NOMO-1 treated with DMSO at 0.1 percent for 48 hours (cell line): ENCODE measurements around the gene ROR1.

Experiments
- DNase-seq: peaks from one replicate; lab custom pipeline; 2025; ENCODE audit not compliant: unreplicated experiment; lab: John Stamatoyannopoulos, UW

Gene ROR1

GRCh38 chr1:63773815-63774616 lies at the start of gene ROR1:
ROR1 (plus strand) TSS chr1:63774017.
- DNase-seq = peak; percentile 65

DNA sequence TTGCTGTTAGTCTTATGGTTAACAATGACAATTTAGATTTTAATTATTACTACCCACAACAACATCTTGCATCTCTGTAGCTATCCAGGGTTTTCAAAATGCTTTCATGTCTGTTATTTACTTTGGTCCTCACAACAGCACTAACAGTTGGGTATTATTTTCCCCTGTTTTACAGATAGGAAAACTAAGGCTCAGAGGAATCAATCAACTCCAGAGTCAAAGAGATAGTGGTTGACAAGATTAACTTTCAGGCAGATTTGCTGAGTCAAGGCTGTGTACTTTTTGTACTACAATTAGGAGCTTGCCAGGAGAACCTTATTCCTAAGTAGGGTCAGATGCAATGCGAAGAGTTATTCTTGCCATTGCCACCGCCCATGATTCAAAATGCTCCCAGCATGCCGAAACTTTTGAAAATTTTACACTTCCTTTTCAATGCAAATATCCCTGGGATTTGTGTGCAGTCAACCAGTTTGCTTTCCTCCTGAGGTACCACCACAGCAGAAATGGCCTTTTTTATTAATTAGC lies 49.4 kb upstream of the ROR1 start:
- DNase-seq = no peak

GRCh38 chr1:63728611-63729226 lies 45.1 kb upstream of the ROR1 start:
- no peak for DNase-seq

DNA sequence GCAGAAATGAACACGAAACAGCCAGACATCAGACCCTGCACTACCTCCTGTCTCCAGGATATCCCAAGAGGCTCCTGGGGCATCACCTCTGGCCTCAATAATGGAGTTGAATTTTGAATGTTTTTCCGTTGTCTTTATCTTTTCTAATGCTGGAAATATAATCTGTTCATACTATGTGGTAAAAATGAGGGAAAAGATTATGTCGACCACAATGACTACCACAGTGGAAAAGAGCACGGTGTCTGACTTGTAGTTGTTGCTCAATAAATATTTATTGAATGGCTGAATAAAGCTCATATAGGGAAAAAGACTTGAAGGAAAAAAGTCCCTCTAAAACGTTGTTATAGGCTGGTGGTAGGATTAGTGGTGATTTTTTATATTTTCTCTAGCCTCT lies 44.6 kb upstream of the ROR1 start:
- DNase-seq = no peak

DNA sequence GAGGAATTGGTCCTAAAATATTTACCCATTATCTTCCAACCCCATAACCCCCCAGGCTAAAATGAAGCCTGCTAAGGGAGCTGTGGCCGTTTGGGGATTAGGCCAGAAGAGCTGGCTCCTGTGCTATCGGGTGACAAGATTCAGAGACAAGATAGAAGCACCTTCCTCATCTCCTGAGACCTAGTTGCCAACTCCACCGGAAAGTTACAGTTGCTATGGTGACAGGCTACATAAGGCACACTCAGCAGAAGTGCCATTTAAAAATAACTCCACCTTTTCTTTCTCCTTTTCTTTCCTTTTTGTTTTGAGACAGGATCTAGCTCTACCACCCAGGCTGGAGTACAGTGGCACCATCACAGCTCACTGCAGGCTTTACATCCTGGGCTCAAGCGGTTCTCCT lies 43.6 kb upstream of the ROR1 start:
- DNase-seq = no peak

DNA sequence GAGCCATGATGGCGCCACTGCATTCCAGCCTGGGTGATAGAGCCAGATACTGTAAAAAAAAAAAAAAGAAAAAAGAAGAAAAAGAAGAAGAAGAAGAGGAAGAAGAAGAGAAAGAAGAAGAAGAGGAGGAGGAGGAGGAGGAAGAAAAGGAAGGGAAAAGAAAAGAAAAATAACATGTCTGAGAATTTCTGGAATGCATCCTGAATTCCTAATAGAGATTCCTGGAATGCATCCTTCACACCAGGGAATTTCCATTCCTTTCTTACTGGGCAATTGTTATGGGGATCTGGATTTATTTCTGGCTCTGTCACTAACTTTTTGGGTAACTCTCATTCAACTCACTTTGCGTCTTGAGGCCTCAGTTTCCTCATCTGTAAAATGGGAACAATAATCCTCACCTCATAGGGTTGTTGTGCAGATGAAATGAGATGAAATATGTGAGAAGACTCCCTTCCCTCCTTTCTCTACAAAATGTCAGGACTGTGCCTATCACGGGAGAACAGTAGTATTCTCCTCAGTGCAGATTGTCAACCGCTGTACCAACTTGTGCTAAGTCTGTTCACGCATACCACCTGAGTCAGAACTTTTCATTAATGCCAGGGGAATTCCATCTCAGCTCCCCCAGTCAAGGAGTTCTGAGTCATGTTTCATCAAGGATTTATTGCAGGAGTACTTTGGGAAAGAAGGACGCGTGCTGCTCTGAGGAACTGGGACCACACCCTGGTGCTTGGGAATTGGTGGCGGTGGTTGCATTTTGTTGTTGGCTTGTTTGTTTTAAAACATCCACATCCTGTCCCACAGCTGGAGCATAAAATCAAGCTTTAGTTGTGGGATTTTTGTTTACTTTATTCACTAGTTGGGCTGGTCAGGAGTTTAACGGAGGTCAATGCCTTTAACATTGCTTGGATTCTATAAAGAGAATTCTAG lies 42.4 kb upstream of the ROR1 start:
- DNase-seq = no peak

DNA sequence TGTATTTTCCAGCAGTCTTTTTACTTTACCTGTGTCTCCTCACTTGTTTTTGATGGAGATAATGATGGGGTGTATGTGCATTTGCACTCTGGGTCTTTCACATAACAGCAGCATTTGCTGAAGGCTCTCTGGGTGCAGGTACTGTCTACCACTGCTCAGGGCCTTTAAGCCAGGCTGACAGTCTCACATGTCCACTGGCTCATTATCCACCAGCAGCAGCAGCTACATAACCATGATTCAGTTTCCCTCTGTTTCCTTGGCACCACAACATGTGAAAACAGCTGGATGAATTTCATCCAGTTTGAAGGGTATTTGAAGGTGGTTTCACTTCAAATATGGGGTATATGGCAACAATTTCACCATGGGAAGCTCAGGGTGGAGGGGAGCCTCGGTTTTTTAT lies 41.2 kb upstream of the ROR1 start:
- no peak for DNase-seq

- no peak for DNase-seq
These were observed 35.0 kb upstream of the ROR1 start for GRCh38 chr1:63738772-63739171.

GRCh38 chr1:63739452-63739851 lies 34.4 kb upstream of the ROR1 start:
- DNase-seq = no peak

DNA sequence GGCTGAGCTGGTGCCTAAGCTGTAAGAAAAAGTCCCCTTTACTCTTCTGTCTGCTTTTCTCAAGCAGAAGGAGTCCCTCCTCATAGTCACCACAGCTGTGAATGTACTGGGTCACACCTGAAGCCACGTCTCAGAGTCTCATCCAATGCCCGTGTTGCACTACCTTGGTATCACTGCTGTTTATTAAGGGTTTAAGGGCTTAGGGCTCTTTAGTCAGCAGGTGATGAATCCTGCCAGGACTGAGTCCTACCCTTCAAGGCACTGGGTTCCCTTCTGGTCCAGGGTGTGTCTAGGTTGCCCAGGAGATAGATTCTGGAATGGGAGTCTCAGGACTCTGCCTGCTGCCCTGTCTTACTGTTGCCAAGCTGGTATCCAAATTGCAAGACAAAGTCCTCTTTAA lies 33.4 kb upstream of the ROR1 start:
- no peak for DNase-seq

- no peak for DNase-seq
These were observed 31.3 kb upstream of the ROR1 start for GRCh38 chr1:63742526-63742925.

DNA sequence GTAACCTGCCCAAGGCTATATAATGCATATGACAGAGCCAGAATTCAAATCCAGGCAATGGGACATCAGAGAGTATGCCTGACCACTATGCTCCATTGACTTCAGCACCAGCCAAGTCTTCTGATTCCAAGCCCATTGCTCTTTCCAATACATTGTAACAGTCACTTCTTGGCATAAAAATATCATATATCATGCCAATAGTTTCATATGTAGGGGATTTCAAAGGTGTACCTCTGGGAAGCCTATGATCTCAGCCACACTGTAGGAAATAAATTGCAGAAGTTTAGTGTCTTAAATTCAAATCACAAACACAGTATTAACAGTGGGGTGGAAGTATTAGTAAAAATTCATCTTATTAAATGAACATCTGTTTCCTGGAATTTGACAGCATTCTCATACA lies 30.0 kb upstream of the ROR1 start:
- DNase-seq = no peak

GRCh38 chr1:63746129-63746864 lies 27.5 kb upstream of the ROR1 start:
- DNase-seq = no peak

DNA sequence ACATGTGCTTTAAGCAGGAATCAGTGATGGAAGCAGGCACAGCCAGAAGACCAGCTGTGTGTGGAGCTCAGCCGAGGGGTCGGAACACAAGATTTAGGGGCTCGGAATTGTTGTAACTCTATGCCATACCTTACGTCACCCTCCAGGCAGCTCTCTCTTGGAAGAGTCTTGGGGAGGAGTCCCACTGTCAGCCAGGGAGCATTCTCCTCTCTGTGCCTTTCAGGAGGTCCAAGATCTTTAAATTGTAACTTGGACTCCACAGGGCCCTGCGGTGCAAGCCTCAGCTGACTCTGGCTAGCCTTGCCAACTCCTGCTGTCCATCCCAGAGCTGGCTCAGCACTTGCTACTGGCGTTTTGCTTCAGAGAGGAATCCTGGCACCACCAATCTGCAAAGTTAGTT lies 26.4 kb upstream of the ROR1 start:
- DNase-seq = no peak

DNA sequence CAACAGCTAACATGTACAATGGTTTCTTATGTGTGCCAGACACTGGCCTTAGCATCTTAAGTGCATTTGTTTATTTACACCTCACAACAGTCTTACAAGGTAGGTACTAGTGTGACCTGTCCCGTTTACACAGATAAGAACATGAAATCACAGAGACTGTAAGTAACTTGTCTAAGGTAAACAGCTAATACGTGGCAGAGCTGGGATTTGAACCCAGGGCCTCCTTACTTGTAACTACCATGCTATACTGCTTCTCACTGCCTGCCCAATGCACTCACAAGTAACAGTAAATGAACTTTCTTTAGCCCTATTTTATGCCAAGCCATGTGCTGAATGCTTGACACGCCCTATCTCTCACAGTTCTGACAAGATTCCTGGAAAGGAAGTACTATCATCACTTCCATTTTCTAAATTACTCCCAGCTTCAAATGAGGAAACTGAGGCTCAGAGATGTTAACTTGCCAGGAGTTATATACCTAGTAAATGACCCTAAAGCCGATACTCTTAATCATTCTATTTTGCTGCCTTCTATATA lies 25.7 kb upstream of the ROR1 start:
- no peak for DNase-seq

DNA sequence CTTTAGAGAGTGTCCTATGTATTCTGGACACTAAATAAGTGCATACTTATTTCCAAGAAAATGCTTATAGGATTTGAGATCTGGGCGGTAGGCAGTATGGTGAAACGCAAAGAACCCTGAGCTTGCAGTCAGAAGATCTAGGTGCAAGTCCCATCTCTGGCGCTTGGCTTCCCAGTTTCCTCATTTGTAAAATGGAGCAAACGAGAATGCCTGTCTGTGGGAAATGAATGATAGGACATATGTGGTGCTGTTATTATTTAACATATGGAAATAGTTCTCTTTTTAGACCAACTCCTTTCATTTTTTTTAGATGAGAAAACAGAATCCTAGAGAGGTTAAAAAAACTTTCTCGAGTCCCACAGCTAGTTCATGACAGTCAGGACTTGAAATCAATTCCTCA lies 25.2 kb upstream of the ROR1 start:
- no peak for DNase-seq

DNA sequence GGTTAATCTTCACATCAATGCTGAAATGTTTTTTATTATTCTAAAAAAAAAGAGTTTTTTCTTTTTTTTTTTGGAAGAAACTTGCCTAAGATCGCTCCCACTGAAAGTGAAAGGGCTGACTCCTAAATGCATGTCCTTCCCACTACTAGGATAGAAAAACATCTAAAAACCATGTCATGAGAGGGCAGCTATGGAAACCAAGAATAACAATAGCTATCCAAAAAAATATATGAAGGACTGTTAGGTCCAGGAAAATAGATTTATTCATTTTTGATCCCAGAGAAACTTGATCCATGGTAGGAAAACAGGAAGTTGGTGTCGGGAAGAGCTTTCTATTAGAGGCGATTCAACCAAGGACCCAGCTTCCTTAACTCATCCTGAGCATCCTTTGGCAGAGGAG lies 23.1 kb upstream of the ROR1 start:
- no peak for DNase-seq

- DNase-seq = no peak
These were observed 21.6 kb upstream of the ROR1 start for GRCh38 chr1:63752176-63752575.

- no peak for DNase-seq
These were observed 20.2 kb upstream of the ROR1 start for GRCh38 chr1:63753591-63753990.

GRCh38 chr1:63756839-63757238 lies 17.0 kb upstream of the ROR1 start:
- DNase-seq = no peak

DNA sequence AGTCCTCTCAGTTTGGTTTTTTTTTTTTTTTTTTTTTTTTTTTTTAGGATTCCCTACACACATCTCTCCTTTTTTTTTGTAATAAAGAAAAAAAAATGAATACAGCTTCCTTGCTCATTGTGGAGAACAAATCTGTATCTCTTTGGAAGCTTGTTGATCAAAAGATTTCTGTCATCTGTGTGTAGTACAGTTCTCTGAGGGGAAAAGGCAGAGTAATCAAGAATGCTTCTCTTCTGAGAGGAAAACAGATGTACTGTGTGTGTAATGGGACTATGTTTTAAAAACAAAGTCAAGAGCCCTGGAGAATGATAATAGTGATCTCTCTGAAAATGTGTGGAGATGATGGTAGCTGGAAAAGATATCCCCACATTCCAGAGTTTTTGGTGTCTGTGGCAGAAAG lies 16.5 kb upstream of the ROR1 start:
- DNase-seq = no peak
